ENCODE measurements around the gene SLC25A44. TPM values are rescaled to one million over a fixed set of nuclear protein-coding genes. Genes with fewer than 3 reads are reported as not detected.

The SLC25A44 gene
- total RNA-seq, 1 experiment from 2014 or later, result 28.1 TPM

GRCh38 chr1:156241311-156241811, 47.5 kb downstream of the SLC25A44 start:
- H3K27me3 ChIP-seq (ENCODE audit: low read length), result no peaks in the 10 kb centered on the region
- ATAC-seq, result peak; percentile 81
- H4K20me1 ChIP-seq (ENCODE audit: low read length), result no peaks in the 10 kb centered on the region
- H3K36me3 ChIP-seq (ENCODE audit: low read depth, low read length), result peaks cover 16% of the 10 kb centered on the region
- POLR2A ChIA-PET (ENCODE audit: unreplicated experiment), result interaction anchor here (0.5 kb wide), 1 partner anchor 103 kb away, joined by 3 read pairs; no protein-coding TSS in a partner anchor
- H3K4me3 ChIP-seq (ENCODE audit: low read length), result no peak overlapping the region
- no peaks in the 10 kb centered on the region for H3F3A ChIP-seq (ENCODE audit: low read length, unreplicated experiment)
- peak; percentile 85 for DNase-seq
- no peaks in the 10 kb centered on the region for H3K9me3 ChIP-seq (ENCODE audit: low read length)
- CTCF ChIA-PET, result interaction anchor here (0.6 kb wide), 1 partner anchor 118 kb away, joined by 3 read pairs; no protein-coding TSS in a partner anchor
- H3K4me2 ChIP-seq (ENCODE audit: low read length), result peak overlapping the region; percentile 38
- intact Hi-C loops (cut with micrococcal nuclease), result no loop called here
- H3K9me2 ChIP-seq (replicated peaks; ENCODE audit: low read length), result no peaks in the 10 kb centered on the region
- H3K4me1 ChIP-seq (ENCODE audit: insufficient read depth, low read length), result peaks cover 15% of the 10 kb centered on the region
- no peak overlapping the region for H2AFZ ChIP-seq (ENCODE audit: low read length)
- 0 out of 2 replicates have a peak overlapping the region, but pooled peaks have one; percentile 0 for H3K27ac ChIP-seq (ENCODE audit: low read length)
- H3K9ac ChIP-seq (ENCODE audit: low read length), result no peak overlapping the region
- no TSS peak for BruUV-seq (replicated peaks)
- H3K79me2 ChIP-seq (ENCODE audit: low read length), result no peaks in the 10 kb centered on the region
- no peak for TF ChIP-seq CTCF (conservative IDR thresholded peaks at IDR 0.05; ENCODE audit: low read depth, low read length)

- H3K4me1 ChIP-seq (ENCODE audit: insufficient read depth, low read length), result peaks cover 15% of the 10 kb centered on the region
- no peak within 1 kb of the TSS for H3K4me3 ChIP-seq (ENCODE audit: low read length)
- peak within 1 kb of the TSS; percentile 38 for H3K4me2 ChIP-seq (ENCODE audit: low read length)
- no peaks in the 10 kb centered on the region for H3K79me2 ChIP-seq (ENCODE audit: low read length)
- no peaks in the 10 kb centered on the region for H3K9me2 ChIP-seq (replicated peaks; ENCODE audit: low read length)
- TF ChIP-seq EZH2phosphoT487 (IDR thresholded peaks at IDR 0.05; ENCODE audit: borderline replicate concordance, low read length) (no peak), EZH2 (IDR thresholded peaks at IDR 0.05; ENCODE audit: low read length, unreplicated experiment) (no peak), CTCF (conservative IDR thresholded peaks at IDR 0.05; ENCODE audit: low read depth, low read length) (no peak)
- H3K27me3 ChIP-seq (ENCODE audit: low read length), result no peaks in the 10 kb centered on the region
- peaks cover 11% of the 10 kb centered on the region for H3K36me3 ChIP-seq (ENCODE audit: low read depth, low read length)
- H2AFZ ChIP-seq (ENCODE audit: low read length), result no peak within 1 kb of the TSS
- ATAC-seq (peak; percentile 1; the same call in 1 of the 2 replicates), DNase-seq (no peak)
- no TSS peak for BruUV-seq (replicated peaks)
- no peaks in the 10 kb centered on the region for H3F3A ChIP-seq (ENCODE audit: low read length, unreplicated experiment)
- H3K9ac ChIP-seq (ENCODE audit: low read length), result no peak within 1 kb of the TSS
- intact Hi-C loops (cut with micrococcal nuclease), result no loop called here
- POLR2A ChIA-PET (ENCODE audit: unreplicated experiment), result interaction anchor here (0.5 kb wide), 1 partner anchor 104 kb away, joined by 3 read pairs; no protein-coding TSS in a partner anchor
- no peaks in the 10 kb centered on the region for H4K20me1 ChIP-seq (ENCODE audit: low read length)
- 0 out of 2 replicates have a peak within 1 kb of the TSS, but pooled peaks have one; percentile 0 for H3K27ac ChIP-seq (ENCODE audit: low read length)
- H3K9me3 ChIP-seq (ENCODE audit: low read length), result no peaks in the 10 kb centered on the region
- CTCF ChIA-PET, result no interaction called here
These were observed 48.0 kb downstream of the SLC25A44 start, which contains the start of gene BGLAP for GRCh38 chr1:156241926-156242325. BGLAP (plus strand) TSS chr1:156242184; CDS start chr1:156242232, 48 bp downstream.

GRCh38 chr1:156242738-156243137, 48.8 kb downstream of the SLC25A44 start:
- H3K9me2 ChIP-seq (replicated peaks; ENCODE audit: low read length), result no peaks in the 10 kb centered on the region
- no peak overlapping the region for H3K27ac ChIP-seq (ENCODE audit: low read length)
- no peak overlapping the region for H3K4me2 ChIP-seq (ENCODE audit: low read length)
- no peak overlapping the region for H2AFZ ChIP-seq (ENCODE audit: low read length)
- CTCF ChIA-PET, result no interaction called here
- BruUV-seq (replicated peaks), result no TSS peak
- H3K36me3 ChIP-seq (ENCODE audit: low read depth, low read length), result peaks cover 9% of the 10 kb centered on the region
- intact Hi-C loops (cut with micrococcal nuclease), result no loop called here
- POLR2A ChIA-PET (ENCODE audit: unreplicated experiment), result no interaction called here
- H3K79me2 ChIP-seq (ENCODE audit: low read length), result no peaks in the 10 kb centered on the region
- DNase-seq (no peak), ATAC-seq (no peak)
- TF ChIP-seq EZH2phosphoT487 (IDR thresholded peaks at IDR 0.05; ENCODE audit: borderline replicate concordance, low read length) (no peak), CTCF (conservative IDR thresholded peaks at IDR 0.05; ENCODE audit: low read depth, low read length) (no peak), EZH2 (IDR thresholded peaks at IDR 0.05; ENCODE audit: low read length, unreplicated experiment) (no peak)
- H3F3A ChIP-seq (ENCODE audit: low read length, unreplicated experiment), result no peaks in the 10 kb centered on the region
- peaks cover 15% of the 10 kb centered on the region for H3K4me1 ChIP-seq (ENCODE audit: insufficient read depth, low read length)
- H3K9ac ChIP-seq (ENCODE audit: low read length), result no peak overlapping the region
- H3K4me3 ChIP-seq (ENCODE audit: low read length), result no peak overlapping the region
- H4K20me1 ChIP-seq (ENCODE audit: low read length), result no peaks in the 10 kb centered on the region
- no peaks in the 10 kb centered on the region for H3K9me3 ChIP-seq (ENCODE audit: low read length)
- H3K27me3 ChIP-seq (ENCODE audit: low read length), result no peaks in the 10 kb centered on the region

All from PC-3 (cell line).